Measurements from ENCODE around the gene TCIRG1. TPM values are rescaled to one million over a fixed set of nuclear protein-coding genes. Genes with fewer than 3 reads are reported as not detected.

TCIRG1 gene
- polyA plus RNA-seq, 2 of the 4 experiments (the other 2 are of a cell fraction), result 36.3 to 120 TPM

- TF ChIP-seq, protein P1, sequence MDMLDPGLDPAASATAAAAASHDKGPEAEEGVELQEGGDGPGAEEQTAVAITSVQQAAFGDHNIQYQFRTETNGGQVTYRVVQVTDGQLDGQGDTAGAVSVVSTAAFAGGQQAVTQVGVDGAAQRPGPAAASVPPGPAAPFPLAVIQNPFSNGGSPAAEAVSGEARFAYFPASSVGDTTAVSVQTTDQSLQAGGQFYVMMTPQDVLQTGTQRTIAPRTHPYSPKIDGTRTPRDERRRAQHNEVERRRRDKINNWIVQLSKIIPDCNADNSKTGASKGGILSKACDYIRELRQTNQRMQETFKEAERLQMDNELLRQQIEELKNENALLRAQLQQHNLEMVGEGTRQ (IDR thresholded peaks at IDR 0.05), result peak; percentile 86
- peak; percentile 15; the same call in 1 of the 3 replicates for TF ChIP-seq SMC3 (IDR thresholded peaks at IDR 0.05)
- TF ChIP-seq MYC (IDR thresholded peaks at IDR 0.05; ENCODE audit: borderline replicate concordance, low read length), result no peak
- TF ChIP-seq, protein P2, sequence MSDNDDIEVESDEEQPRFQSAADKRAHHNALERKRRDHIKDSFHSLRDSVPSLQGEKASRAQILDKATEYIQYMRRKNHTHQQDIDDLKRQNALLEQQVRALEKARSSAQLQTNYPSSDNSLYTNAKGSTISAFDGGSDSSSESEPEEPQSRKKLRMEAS (IDR thresholded peaks at IDR 0.05), result peak; percentile 85
- TF ChIP-seq RARB (CRISPR knock-in tag; IDR thresholded peaks at IDR 0.05), result peak; percentile 31; the same call in 1 of the 2 replicates
- peak; percentile 8 for TF ChIP-seq CHD2 (IDR thresholded peaks at IDR 0.05; ENCODE audit: low read length, partially characterized antibody)
- 0 out of 2 replicates have a peak, but pooled peaks have one; percentile 32 for TF ChIP-seq HOXB5 (CRISPR knock-in tag; IDR thresholded peaks at IDR 0.05)
- TF ChIP-seq, protein P3, sequence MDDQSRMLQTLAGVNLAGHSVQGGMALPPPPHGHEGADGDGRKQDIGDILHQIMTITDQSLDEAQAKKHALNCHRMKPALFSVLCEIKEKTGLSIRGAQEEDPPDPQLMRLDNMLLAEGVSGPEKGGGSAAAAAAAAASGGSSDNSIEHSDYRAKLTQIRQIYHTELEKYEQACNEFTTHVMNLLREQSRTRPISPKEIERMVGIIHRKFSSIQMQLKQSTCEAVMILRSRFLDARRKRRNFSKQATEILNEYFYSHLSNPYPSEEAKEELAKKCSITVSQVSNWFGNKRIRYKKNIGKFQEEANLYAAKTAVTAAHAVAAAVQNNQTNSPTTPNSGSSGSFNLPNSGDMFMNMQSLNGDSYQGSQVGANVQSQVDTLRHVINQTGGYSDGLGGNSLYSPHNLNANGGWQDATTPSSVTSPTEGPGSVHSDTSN (IDR thresholded peaks at IDR 0.05), result peak; percentile 69
- TF ChIP-seq KDM1A (IDR thresholded peaks at IDR 0.05; ENCODE audit: low read depth), result no peak
- TF ChIP-seq, protein P4, sequence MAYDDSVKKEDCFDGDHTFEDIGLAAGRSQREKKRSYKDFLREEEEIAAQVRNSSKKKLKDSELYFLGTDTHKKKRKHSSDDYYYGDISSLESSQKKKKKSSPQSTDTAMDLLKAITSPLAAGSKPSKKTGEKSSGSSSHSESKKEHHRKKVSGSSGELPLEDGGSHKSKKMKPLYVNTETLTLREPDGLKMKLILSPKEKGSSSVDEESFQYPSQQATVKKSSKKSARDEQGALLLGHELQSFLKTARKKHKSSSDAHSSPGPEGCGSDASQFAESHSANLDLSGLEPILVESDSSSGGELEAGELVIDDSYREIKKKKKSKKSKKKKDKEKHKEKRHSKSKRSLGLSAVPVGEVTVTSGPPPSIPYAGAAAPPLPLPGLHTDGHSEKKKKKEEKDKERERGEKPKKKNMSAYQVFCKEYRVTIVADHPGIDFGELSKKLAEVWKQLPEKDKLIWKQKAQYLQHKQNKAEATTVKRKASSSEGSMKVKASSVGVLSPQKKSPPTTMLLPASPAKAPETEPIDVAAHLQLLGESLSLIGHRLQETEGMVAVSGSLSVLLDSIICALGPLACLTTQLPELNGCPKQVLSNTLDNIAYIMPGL (CRISPR knock-in tag; IDR thresholded peaks at IDR 0.05; ENCODE audit: borderline replicate concordance), result peak; percentile 51; the same call in 1 of the 2 replicates
- 0 out of 2 replicates have a peak, but pooled peaks have one; percentile 56 for TF ChIP-seq GATA3 (IDR thresholded peaks at IDR 0.05; ENCODE audit: borderline replicate concordance)
- no peak for TF ChIP-seq SREBF2 (IDR thresholded peaks at IDR 0.05)
- TF ChIP-seq NPAS2 (CRISPR knock-in tag; IDR thresholded peaks at IDR 0.05; ENCODE audit: borderline replicate concordance), result peak; percentile 71; the same call in 1 of the 2 replicates
- peak; percentile 40; the same call in 1 of the 2 replicates for TF ChIP-seq FOXS1 (CRISPR knock-in tag; IDR thresholded peaks at IDR 0.05)
- TF ChIP-seq, protein P5, sequence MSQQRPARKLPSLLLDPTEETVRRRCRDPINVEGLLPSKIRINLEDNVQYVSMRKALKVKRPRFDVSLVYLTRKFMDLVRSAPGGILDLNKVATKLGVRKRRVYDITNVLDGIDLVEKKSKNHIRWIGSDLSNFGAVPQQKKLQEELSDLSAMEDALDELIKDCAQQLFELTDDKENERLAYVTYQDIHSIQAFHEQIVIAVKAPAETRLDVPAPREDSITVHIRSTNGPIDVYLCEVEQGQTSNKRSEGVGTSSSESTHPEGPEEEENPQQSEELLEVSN (IDR thresholded peaks at IDR 0.05; ENCODE audit: borderline replicate concordance, low read depth), result peak; percentile 66; the same call in 1 of the 2 replicates
- TF ChIP-seq CEBPB (IDR thresholded peaks at IDR 0.05), result peak; percentile 59 to 83
- peak; percentile 16 for TF ChIP-seq ZFP36 (IDR thresholded peaks at IDR 0.05; ENCODE audit: borderline replicate concordance, partially characterized antibody)
Observed at GRCh38 chr11:68016904-68017817, 21.7 kb upstream of the TCIRG1 start (continued).

DNA sequence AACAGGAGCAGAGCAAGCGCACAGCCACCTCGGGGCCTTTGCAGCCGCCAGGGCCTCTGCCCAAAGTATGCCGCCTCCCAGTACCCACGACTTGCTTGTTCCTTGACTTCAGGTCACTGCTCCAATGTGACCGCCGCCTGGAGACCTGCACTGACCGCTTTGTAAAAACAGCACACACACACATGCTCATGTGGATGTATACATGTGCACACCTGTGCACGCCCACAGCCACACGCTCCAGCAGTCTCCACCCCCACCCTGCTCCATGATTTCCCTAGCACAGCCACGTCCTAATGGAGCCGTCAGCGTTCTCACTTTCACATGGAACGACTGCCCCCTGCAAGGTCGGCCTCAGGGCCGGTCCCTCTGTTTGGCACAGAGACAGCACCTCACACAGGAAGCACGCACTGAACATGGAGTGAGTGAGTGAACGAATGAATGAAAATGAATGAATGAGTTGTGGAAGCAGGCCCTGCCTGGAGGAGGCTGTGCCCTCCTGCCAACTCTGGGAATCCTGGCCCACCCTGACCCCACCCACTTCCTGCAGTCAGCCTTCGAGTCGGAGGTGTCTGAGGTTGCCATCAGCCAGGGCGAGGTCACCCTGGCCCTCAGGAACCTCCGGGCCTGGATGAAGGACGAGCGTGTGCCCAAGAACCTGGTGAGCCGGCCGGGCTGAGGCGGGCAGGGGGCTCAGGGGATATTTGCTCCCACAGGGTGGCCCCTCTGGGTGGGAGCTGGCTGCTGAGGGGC, 20.7 kb upstream of the TCIRG1 start:
- WGBS (ENCODE audit: missing lambda C conversion rate), result 60% methylated on average over 24 of the region's 27 CpGs
- ATAC-seq (no peak), FAIRE-seq (no peak), DNase-seq (ENCODE audit: low read depth in 1 of 2, low spot score in 1 of 2) (peak in 1 of 2 experiments; percentile 65)
- H3K27ac ChIP-seq, result peak overlapping the region; percentile 99 to 100
- TF ChIP-seq, protein P4 (CRISPR knock-in tag; IDR thresholded peaks at IDR 0.05; ENCODE audit: borderline replicate concordance), result no peak
- TF ChIP-seq CBX2 (IDR thresholded peaks at IDR 0.05; ENCODE audit: borderline replicate concordance, low read depth) (no peak), PHF8 (IDR thresholded peaks at IDR 0.05; ENCODE audit: borderline replicate concordance, low read depth) (no peak), ZSCAN20 (CRISPR knock-in tag; IDR thresholded peaks at IDR 0.05) (no peak), CBX8 (IDR thresholded peaks at IDR 0.05) (no peak), RCOR1 (IDR thresholded peaks at IDR 0.05; ENCODE audit: low read depth, low read length) (no peak), JUN (IDR thresholded peaks at IDR 0.05) (peak in 1 of 2 experiments; percentile 51; a peak in 2 of 5 replicates), TFCP2L1 (CRISPR knock-in tag; IDR thresholded peaks at IDR 0.05) (0 out of 2 replicates have a peak, but pooled peaks have one; percentile 30), NR3C1 (IDR thresholded peaks at IDR 0.05) (no peak), CEBPB (IDR thresholded peaks at IDR 0.05) (no peak), HES2 (IDR thresholded peaks at IDR 0.05) (no peak)
- TF ChIP-seq, protein P3 (IDR thresholded peaks at IDR 0.05), result peak; percentile 39
- peak overlapping the region; percentile 96 for H3K4me2 ChIP-seq
- H3K4me1 ChIP-seq, result peaks cover 75% of the 10 kb centered on the region
- ChIA-PET CTCF (interaction anchor here (0.9 to 12.3 kb wide), 6 partner anchors 10 to 63 kb away, joined by 3 to 204 read pairs (median 12); partner anchors contain the start of genes ALDH3B1, NDUFS8, TCIRG1 and UNC93B1), POLR2A (interaction anchor here (1.3 to 2.8 kb wide), 2 partner anchors 8 to 9 kb away, joined by 5 to 22 read pairs; partner anchors contain the start of gene ALDH3B1)
- H3K9me3 ChIP-seq, result no peaks in the 10 kb centered on the region
- H3K4me3 ChIP-seq, result no peak overlapping the region

Measured in A549 (cell line).